ENCODE results near the gene SLC25A6.
"Not testable (repeated sequence)": the region's sequence is repeated elsewhere in the genome, so short reads cannot be mapped to it uniquely, and the experiment has no call there.

SLC25A6 gene

GRCh38 chrX:1387141-1387776 lies 4.7 kb downstream of the SLC25A6 start:
- Histone ChIP-seq H3K4me1 (ENCODE audit: control insufficient read depth, insufficient read depth, low read length) (0 out of 2 replicates have a peak, but pooled peaks cover 8% of the 10 kb centered on the region), H3K27ac (ENCODE audit: low read depth, low read length) (no peak overlapping the region), H3K4me3 (ENCODE audit: low read depth, low read length) (no peak overlapping the region), H3K9ac (ENCODE audit: low read length) (no peak overlapping the region), H3K9me3 (ENCODE audit: control insufficient read depth, insufficient read depth, low read depth, low read length) (no peaks in the 10 kb centered on the region), H3K27me3 (ENCODE audit: control insufficient read depth, insufficient read depth, low read length) (no peaks in the 10 kb centered on the region), H3K36me3 (ENCODE audit: control insufficient read depth, insufficient read depth, low read length) (peaks cover 87% of the 10 kb centered on the region)

- Histone ChIP-seq H3K9me3 (ENCODE audit: control insufficient read depth, insufficient read depth, low read depth, low read length) (no peaks in the 10 kb centered on the region), H3K4me3 (ENCODE audit: low read depth, low read length) (no peak overlapping the region), H3K27me3 (ENCODE audit: control insufficient read depth, insufficient read depth, low read length) (no peaks in the 10 kb centered on the region), H3K9ac (ENCODE audit: low read length) (no peak overlapping the region), H3K36me3 (ENCODE audit: control insufficient read depth, insufficient read depth, low read length) (peaks cover 88% of the 10 kb centered on the region), H3K4me1 (ENCODE audit: control insufficient read depth, insufficient read depth, low read length) (0 out of 2 replicates have a peak, but pooled peaks cover 8% of the 10 kb centered on the region), H3K27ac (ENCODE audit: low read depth, low read length) (no peak overlapping the region)
Observed at GRCh38 chrX:1386338-1387127, 5.4 kb downstream of the SLC25A6 start.

DNA sequence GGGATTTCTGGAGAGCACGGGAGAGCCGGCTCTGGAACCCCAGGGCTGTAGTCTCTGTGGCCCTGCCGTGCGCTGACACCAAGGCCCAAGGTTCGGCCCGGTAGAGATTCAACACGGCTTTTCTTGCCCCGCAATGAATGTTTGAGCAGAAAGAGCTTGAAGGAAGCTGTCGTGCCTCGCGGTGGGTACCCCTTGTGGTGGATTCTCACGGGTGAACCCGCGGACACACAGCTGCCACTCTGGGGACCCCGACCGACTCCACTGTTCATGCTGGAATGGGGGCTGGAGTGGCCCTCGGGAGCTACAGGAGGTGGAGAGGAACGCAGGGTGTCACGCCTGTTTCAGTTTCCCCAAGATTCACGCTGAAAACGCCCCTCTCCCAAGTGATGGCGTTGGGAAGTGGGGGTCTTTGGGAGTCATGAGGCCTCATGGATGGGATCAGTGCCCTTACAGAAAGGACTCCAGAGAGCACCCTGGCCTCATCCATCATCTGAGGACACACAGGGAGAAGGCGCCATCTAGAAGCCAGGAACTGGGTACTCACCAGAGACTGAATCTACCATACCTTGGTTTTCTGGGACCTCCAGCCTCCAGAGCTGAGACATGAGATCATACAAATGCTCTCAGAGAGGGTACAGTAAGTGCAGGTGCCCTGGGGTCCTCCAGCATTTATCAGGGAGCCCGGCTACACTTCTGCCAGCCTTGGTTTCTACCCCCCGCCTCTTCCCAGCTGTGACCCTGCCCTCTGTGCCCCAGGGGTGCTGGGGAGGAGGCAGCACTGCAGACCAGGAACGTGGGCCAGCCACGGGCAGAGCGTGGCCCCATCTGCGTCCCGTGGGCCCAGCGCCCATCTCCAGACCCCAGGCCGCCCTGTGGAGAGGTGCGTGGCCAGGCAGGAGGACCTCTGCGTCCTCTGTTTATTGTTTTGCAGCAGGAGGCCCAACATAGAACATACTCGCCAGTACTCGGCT lies 6.4 kb downstream of the SLC25A6 start:
- Histone ChIP-seq H3K27me3 (ENCODE audit: control insufficient read depth, insufficient read depth, low read length) (no peaks in the 10 kb centered on the region), H3K4me3 (ENCODE audit: low read depth, low read length) (no peak overlapping the region), H3K9me3 (ENCODE audit: control insufficient read depth, insufficient read depth, low read depth, low read length) (no peaks in the 10 kb centered on the region), H3K9ac (ENCODE audit: low read length) (no peak overlapping the region), H3K27ac (ENCODE audit: low read depth, low read length) (no peak overlapping the region), H3K4me1 (ENCODE audit: control insufficient read depth, insufficient read depth, low read length) (0 out of 2 replicates have a peak, but pooled peaks cover 5% of the 10 kb centered on the region), H3K36me3 (ENCODE audit: control insufficient read depth, insufficient read depth, low read length) (peaks cover 79% of the 10 kb centered on the region)

GRCh38 chrX:1384658-1385252 lies 7.2 kb downstream of the SLC25A6 start:
- no peak overlapping the region for H3K9ac ChIP-seq (ENCODE audit: low read length)
- H3K36me3 ChIP-seq (ENCODE audit: control insufficient read depth, insufficient read depth, low read length): peaks cover 71% of the 10 kb centered on the region
- H3K27ac ChIP-seq (ENCODE audit: low read depth, low read length): no peak overlapping the region
- 0 out of 2 replicates have a peak, but pooled peaks cover 4% of the 10 kb centered on the region for H3K4me1 ChIP-seq (ENCODE audit: control insufficient read depth, insufficient read depth, low read length)
- H3K9me3 ChIP-seq (ENCODE audit: control insufficient read depth, insufficient read depth, low read depth, low read length): no peaks in the 10 kb centered on the region
- no peak overlapping the region for H3K4me3 ChIP-seq (ENCODE audit: low read depth, low read length)
- H3K27me3 ChIP-seq (ENCODE audit: control insufficient read depth, insufficient read depth, low read length): no peaks in the 10 kb centered on the region

- H3K36me3 ChIP-seq (ENCODE audit: control insufficient read depth, insufficient read depth, low read length): peaks cover 31% of the 10 kb centered on the region
- no peak overlapping the region for H3K4me3 ChIP-seq (ENCODE audit: low read depth, low read length)
- 0 out of 2 replicates have a peak, but pooled peaks cover 4% of the 10 kb centered on the region for H3K4me1 ChIP-seq (ENCODE audit: control insufficient read depth, insufficient read depth, low read length)
- no peaks in the 10 kb centered on the region for H3K9me3 ChIP-seq (ENCODE audit: control insufficient read depth, insufficient read depth, low read depth, low read length)
- H3K27ac ChIP-seq (ENCODE audit: low read depth, low read length): no peak overlapping the region
- H3K9ac ChIP-seq (ENCODE audit: low read length): no peak overlapping the region
- H3K27me3 ChIP-seq (ENCODE audit: control insufficient read depth, insufficient read depth, low read length): no peaks in the 10 kb centered on the region
Observed at GRCh38 chrX:1380672-1381233, 11.2 kb downstream of the SLC25A6 start.

DNA sequence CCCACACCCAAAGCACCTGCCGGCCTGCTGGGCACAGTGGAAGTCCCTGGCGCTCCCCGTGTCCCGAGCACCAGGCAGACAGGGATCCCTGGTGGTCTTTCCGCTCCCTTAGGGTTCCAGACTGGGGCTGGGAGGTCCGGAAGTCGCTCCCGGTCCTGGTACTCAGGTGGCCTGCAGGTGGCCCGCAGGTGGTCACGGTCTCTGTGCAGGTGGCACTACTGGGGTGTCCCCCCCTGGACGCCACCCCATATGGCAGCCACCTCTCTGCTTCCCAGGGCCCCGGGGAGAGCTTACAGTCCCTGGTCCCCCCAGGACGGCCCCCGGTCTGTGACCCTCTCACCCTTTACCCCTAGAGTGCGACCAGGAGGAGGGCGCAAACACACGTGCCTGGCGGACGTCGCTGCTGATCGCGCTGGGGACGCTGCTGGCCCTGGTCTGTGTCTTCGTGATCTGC lies 13.6 kb downstream of the SLC25A6 start:
- H3K27me3 ChIP-seq (ENCODE audit: control insufficient read depth, insufficient read depth, low read length): no peaks in the 10 kb centered on the region
- H3K27ac ChIP-seq (ENCODE audit: low read depth, low read length): no peak overlapping the region
- H3K36me3 ChIP-seq (ENCODE audit: control insufficient read depth, insufficient read depth, low read length): peaks cover 9% of the 10 kb centered on the region; the same call in 1 of the 2 replicates
- 0 out of 2 replicates have a peak, but pooled peaks cover 4% of the 10 kb centered on the region for H3K4me1 ChIP-seq (ENCODE audit: control insufficient read depth, insufficient read depth, low read length)
- H3K4me3 ChIP-seq (ENCODE audit: low read depth, low read length): no peak overlapping the region
- H3K9me3 ChIP-seq (ENCODE audit: control insufficient read depth, insufficient read depth, low read depth, low read length): no peaks in the 10 kb centered on the region
- no peak overlapping the region for H3K9ac ChIP-seq (ENCODE audit: low read length)

DNA sequence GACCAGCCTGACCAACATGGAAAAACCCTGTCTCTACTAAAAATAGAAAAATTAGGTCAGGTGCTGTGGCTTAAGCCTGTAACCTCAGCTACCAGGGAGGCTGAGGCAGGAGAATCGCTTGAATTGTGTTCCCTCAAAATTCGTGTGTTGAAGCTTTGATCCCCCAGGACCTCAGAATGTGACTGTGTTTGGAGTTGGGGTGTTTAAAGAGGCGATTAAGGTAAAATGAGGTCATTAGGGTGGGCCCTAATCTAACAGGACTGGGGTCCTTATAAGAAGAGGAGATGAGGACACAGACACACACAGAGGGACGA lies 23.6 kb downstream of the SLC25A6 start:
- H3K27ac ChIP-seq (ENCODE audit: low read depth, low read length): no peak overlapping the region

DNA sequence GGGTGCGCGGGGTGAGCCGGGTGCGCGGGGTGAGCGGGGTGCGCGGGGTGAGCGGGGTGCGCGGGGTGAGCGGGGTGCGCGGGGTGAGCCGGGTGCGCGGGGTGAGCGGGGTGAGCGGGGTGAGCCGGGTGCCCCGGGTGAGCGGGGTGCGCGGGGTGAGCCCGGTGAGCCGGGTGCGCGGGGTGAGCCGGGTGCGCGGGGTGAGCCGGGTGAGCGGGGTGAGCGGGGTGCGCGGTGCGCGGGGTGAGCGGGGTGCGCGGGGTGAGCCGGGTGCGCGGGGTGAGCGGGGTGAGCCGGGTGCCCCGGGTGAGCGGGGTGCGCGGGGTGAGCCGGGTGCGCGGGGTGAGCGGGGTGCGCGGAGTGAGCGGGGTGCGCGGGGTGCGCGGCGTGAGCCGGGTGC lies 25.6 kb downstream of the SLC25A6 start:
- H3K9me3 ChIP-seq (ENCODE audit: control insufficient read depth, insufficient read depth, low read depth, low read length); H3K36me3 ChIP-seq (ENCODE audit: control insufficient read depth, insufficient read depth, low read length); H3K4me3 ChIP-seq (ENCODE audit: low read depth, low read length); H3K9ac ChIP-seq (ENCODE audit: low read length); H3K27me3 ChIP-seq (ENCODE audit: control insufficient read depth, insufficient read depth, low read length); H3K4me1 ChIP-seq (ENCODE audit: control insufficient read depth, insufficient read depth, low read length); H3K27ac ChIP-seq (ENCODE audit: low read depth, low read length): not testable (repeated sequence)

More for the DNA sequence above, 23.6 kb downstream of the SLC25A6 start:
- Histone ChIP-seq H3K9ac (ENCODE audit: low read length) (no peak overlapping the region), H3K27me3 (ENCODE audit: control insufficient read depth, insufficient read depth, low read length) (no peaks in the 10 kb centered on the region), H3K4me1 (ENCODE audit: control insufficient read depth, insufficient read depth, low read length) (no peaks in the 10 kb centered on the region), H3K9me3 (ENCODE audit: control insufficient read depth, insufficient read depth, low read depth, low read length) (no peaks in the 10 kb centered on the region), H3K4me3 (ENCODE audit: low read depth, low read length) (no peak overlapping the region), H3K36me3 (ENCODE audit: control insufficient read depth, insufficient read depth, low read length) (no peaks in the 10 kb centered on the region)

- Histone ChIP-seq H3K36me3 (ENCODE audit: control insufficient read depth, insufficient read depth, low read length) (peaks cover 16% of the 10 kb centered on the region), H3K9ac (ENCODE audit: low read length) (no peak overlapping the region), H3K4me1 (ENCODE audit: control insufficient read depth, insufficient read depth, low read length) (no peaks in the 10 kb centered on the region), H3K27ac (ENCODE audit: low read depth, low read length) (no peak overlapping the region), H3K27me3 (ENCODE audit: control insufficient read depth, insufficient read depth, low read length) (no peaks in the 10 kb centered on the region), H3K4me3 (ENCODE audit: low read depth, low read length) (no peak overlapping the region), H3K9me3 (ENCODE audit: control insufficient read depth, insufficient read depth, low read depth, low read length) (peaks cover 5% of the 10 kb centered on the region)
Observed at GRCh38 chrX:1361910-1362309, 30.0 kb downstream of the SLC25A6 start.

- Histone ChIP-seq H3K4me3 (ENCODE audit: low read depth, low read length) (no peak overlapping the region), H3K4me1 (ENCODE audit: control insufficient read depth, insufficient read depth, low read length) (no peaks in the 10 kb centered on the region), H3K9ac (ENCODE audit: low read length) (no peak overlapping the region), H3K36me3 (ENCODE audit: control insufficient read depth, insufficient read depth, low read length) (peaks cover 16% of the 10 kb centered on the region), H3K9me3 (ENCODE audit: control insufficient read depth, insufficient read depth, low read depth, low read length) (peaks cover 5% of the 10 kb centered on the region), H3K27me3 (ENCODE audit: control insufficient read depth, insufficient read depth, low read length) (no peaks in the 10 kb centered on the region), H3K27ac (ENCODE audit: low read depth, low read length) (no peak overlapping the region)
Observed at GRCh38 chrX:1361275-1361674, 30.6 kb downstream of the SLC25A6 start.

All from HUES6 (cell line).